ENCODE data around the gene SESN3. TPM values are rescaled to one million over a fixed set of nuclear protein-coding genes. Genes with fewer than 3 reads are reported as not detected.

Gene SESN3
- total RNA-seq, 1 experiment from 2014 or later = 4.9 TPM

DNA sequence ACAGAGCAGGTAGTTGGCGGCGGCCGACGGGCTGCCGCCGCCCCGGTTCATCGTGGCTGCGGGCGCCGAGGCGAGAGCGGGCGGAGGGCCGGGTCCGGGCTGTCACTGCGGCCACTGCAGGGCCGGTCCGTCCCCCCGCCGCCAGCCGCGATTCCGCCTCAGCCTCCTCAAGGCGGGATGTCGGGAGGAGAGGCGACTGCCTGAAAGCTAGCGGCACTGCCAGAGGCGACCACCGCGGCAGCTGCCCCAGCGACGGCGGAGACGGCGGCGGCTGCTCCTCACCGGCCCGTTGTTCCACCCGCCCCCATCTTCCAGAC lies 234 bp downstream of the SESN3 start:
- Histone ChIP-seq H3K4me1 (ENCODE audit: insufficient read depth, low read length, poor library complexity, severe bottlenecking) (peaks cover 14% of the 10 kb centered on the region), H3K36me3 (ENCODE audit: insufficient read depth, low read length, poor library complexity, severe bottlenecking) (no peaks in the 10 kb centered on the region), H3K4me3 (ENCODE audit: low read depth, low read length, poor library complexity, severe bottlenecking) (peak overlapping the region; percentile 71), H3K9me3 (ENCODE audit: low read depth, low read length, poor library complexity, severe bottlenecking) (no peaks in the 10 kb centered on the region), H3K27me3 (replicated peaks; ENCODE audit: insufficient read depth, low read depth, low read length, poor library complexity) (peaks cover 37% of the 10 kb centered on the region), H3K27ac (ENCODE audit: low read depth, low read length, poor library complexity, severe bottlenecking) (no peak overlapping the region)
- POLR2A ChIA-PET (ENCODE audit: low non-redundant PET) = interaction anchor here (0.7 kb wide), 1 partner anchor 1102 kb away, joined by 9 read pairs; the partner anchor contains the start of gene PANX1
- no peak for DNase-seq (ENCODE audit: low spot score)
- intact Hi-C loops (cut with micrococcal nuclease; ENCODE audit: unreplicated experiment) = no loop called here
- CTCF ChIA-PET = interaction anchor here (0.7 to 1.5 kb wide), 2 partner anchors 78 to 474 kb away, joined by 4 to 5 read pairs; no protein-coding TSS in a partner anchor
- no TSS peak for BruUV-seq (replicated peaks)
- TF ChIP-seq, protein P1, sequence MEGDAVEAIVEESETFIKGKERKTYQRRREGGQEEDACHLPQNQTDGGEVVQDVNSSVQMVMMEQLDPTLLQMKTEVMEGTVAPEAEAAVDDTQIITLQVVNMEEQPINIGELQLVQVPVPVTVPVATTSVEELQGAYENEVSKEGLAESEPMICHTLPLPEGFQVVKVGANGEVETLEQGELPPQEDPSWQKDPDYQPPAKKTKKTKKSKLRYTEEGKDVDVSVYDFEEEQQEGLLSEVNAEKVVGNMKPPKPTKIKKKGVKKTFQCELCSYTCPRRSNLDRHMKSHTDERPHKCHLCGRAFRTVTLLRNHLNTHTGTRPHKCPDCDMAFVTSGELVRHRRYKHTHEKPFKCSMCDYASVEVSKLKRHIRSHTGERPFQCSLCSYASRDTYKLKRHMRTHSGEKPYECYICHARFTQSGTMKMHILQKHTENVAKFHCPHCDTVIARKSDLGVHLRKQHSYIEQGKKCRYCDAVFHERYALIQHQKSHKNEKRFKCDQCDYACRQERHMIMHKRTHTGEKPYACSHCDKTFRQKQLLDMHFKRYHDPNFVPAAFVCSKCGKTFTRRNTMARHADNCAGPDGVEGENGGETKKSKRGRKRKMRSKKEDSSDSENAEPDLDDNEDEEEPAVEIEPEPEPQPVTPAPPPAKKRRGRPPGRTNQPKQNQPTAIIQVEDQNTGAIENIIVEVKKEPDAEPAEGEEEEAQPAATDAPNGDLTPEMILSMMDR (conservative IDR thresholded peaks at IDR 0.05; ENCODE audit: low read depth, low read length) = no peak
- TF ChIP-seq EZH2 (IDR thresholded peaks at IDR 0.05; ENCODE audit: borderline replicate concordance, low read depth, low read length, poor library complexity, severe bottlenecking) = no peak

DNA sequence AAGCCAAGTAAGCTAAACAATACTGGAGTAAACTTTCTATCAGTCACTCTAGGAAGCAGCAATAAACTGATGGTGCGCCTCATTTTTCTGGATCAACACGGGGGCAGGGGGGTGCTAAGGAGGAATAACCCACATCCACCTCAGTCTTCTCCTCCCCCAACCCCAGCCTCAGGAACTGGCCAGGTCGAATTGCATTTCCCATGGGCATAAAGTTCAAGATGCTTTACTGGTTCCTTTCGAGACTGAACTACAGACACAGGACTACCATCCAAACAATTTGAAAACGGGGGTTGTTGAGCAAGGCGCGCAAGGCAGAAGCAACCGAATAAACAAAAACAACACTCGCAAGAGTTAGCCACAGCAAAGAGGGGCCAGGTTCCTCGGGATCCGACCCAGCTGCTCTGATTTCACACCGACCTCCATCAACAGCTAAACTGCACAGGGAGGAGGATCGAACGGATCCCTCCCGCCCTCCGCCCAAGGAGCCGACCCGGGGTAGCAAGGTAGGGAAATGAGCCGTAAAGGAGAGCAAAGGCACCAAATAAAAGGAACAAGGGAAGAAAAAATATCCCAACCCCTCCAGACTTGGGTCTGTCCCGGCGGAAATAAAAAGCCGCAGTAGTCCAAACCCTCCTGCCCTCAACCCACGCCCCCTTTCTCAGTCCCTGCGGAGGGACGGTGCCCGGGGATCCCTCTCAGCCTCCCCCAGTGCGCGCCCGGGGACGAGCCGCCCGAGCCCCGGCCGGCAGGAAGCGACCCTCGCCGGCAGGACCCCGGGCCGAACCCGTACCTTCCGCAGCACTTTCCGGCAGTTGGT lies 801 bp downstream of the SESN3 start:
- H3K4me1 ChIP-seq (ENCODE audit: insufficient read depth, low read length, poor library complexity, severe bottlenecking) = peaks cover 14% of the 10 kb centered on the region
- intact Hi-C loops (cut with micrococcal nuclease; ENCODE audit: unreplicated experiment) = no loop called here
- peak; percentile 18 for DNase-seq (ENCODE audit: low spot score)
- peak overlapping the region; percentile 71 for H3K4me3 ChIP-seq (ENCODE audit: low read depth, low read length, poor library complexity, severe bottlenecking)
- peaks cover 37% of the 10 kb centered on the region for H3K27me3 ChIP-seq (replicated peaks; ENCODE audit: insufficient read depth, low read depth, low read length, poor library complexity)
- no peaks in the 10 kb centered on the region for H3K9me3 ChIP-seq (ENCODE audit: low read depth, low read length, poor library complexity, severe bottlenecking)
- CTCF ChIA-PET = interaction anchor here (1.5 kb wide), 1 partner anchor 475 kb away, joined by 5 read pairs; no protein-coding TSS in a partner anchor
- H3K27ac ChIP-seq (ENCODE audit: low read depth, low read length, poor library complexity, severe bottlenecking) = no peak overlapping the region
- H3K36me3 ChIP-seq (ENCODE audit: insufficient read depth, low read length, poor library complexity, severe bottlenecking) = no peaks in the 10 kb centered on the region
- BruUV-seq (replicated peaks) = no TSS peak
- TF ChIP-seq, protein P1 (conservative IDR thresholded peaks at IDR 0.05; ENCODE audit: low read depth, low read length) = no peak
- TF ChIP-seq EZH2 (IDR thresholded peaks at IDR 0.05; ENCODE audit: borderline replicate concordance, low read depth, low read length, poor library complexity, severe bottlenecking) = no peak
- POLR2A ChIA-PET (ENCODE audit: low non-redundant PET) = no interaction called here

GRCh38 chr11:95229199-95229992 lies 1.6 kb downstream of the SESN3 start:
- TSS peak; percentile 23 for BruUV-seq (replicated peaks)
- ChIA-PET CTCF (no interaction called here), POLR2A (ENCODE audit: low non-redundant PET) (no interaction called here)
- TF ChIP-seq, protein P1 (conservative IDR thresholded peaks at IDR 0.05; ENCODE audit: low read depth, low read length) = no peak
- TF ChIP-seq EZH2 (IDR thresholded peaks at IDR 0.05; ENCODE audit: borderline replicate concordance, low read depth, low read length, poor library complexity, severe bottlenecking) = no peak
- Histone ChIP-seq H3K36me3 (ENCODE audit: insufficient read depth, low read length, poor library complexity, severe bottlenecking) (no peaks in the 10 kb centered on the region), H3K4me3 (ENCODE audit: low read depth, low read length, poor library complexity, severe bottlenecking) (peak overlapping the region; percentile 71), H3K9me3 (ENCODE audit: low read depth, low read length, poor library complexity, severe bottlenecking) (no peaks in the 10 kb centered on the region), H3K27ac (ENCODE audit: low read depth, low read length, poor library complexity, severe bottlenecking) (no peak overlapping the region), H3K4me1 (ENCODE audit: insufficient read depth, low read length, poor library complexity, severe bottlenecking) (peaks cover 14% of the 10 kb centered on the region), H3K27me3 (replicated peaks; ENCODE audit: insufficient read depth, low read depth, low read length, poor library complexity) (peaks cover 36% of the 10 kb centered on the region)
- no peak for DNase-seq (ENCODE audit: low spot score)
- intact Hi-C loops (cut with micrococcal nuclease; ENCODE audit: unreplicated experiment) = no loop called here

All from A673 (cell line).